ENCODE data around the gene PTK6.

PTK6 gene

GRCh38 chr20:63557481-63557891, 20.3 kb upstream of the PTK6 start:
- Histone ChIP-seq H3K9ac (ENCODE audit: low read length) (no peak overlapping the region), H3K4me1 (ENCODE audit: low read length) (no peaks in the 10 kb centered on the region), H3K4me2 (ENCODE audit: low read depth, low read length) (no peak overlapping the region), H3K79me2 (ENCODE audit: low read length) (no peaks in the 10 kb centered on the region), H3K9me2 (replicated peaks; ENCODE audit: insufficient read depth, low read length) (no peaks in the 10 kb centered on the region), H4K20me1 (ENCODE audit: insufficient read depth, low read length) (no peaks in the 10 kb centered on the region), H3K9me3 (replicated peaks; ENCODE audit: insufficient read depth, low read length) (no peaks in the 10 kb centered on the region), H3K4me3 (ENCODE audit: low read length) (no peak overlapping the region), H3F3A (ENCODE audit: insufficient read depth, low read length) (no peaks in the 10 kb centered on the region), H3K36me3 (replicated peaks; ENCODE audit: insufficient read depth, low read length) (no peaks in the 10 kb centered on the region), H3K27ac (ENCODE audit: low read length) (no peak overlapping the region), H3K27me3 (replicated peaks; ENCODE audit: insufficient read depth, low read length) (peaks cover 39% of the 10 kb centered on the region), H2AFZ (ENCODE audit: low read length) (no peak overlapping the region)
- no peak for TF ChIP-seq EZH2 (optimal IDR thresholded peaks at IDR 0.05; ENCODE audit: low read depth, low read length)
- TF ChIP-seq, protein P1, sequence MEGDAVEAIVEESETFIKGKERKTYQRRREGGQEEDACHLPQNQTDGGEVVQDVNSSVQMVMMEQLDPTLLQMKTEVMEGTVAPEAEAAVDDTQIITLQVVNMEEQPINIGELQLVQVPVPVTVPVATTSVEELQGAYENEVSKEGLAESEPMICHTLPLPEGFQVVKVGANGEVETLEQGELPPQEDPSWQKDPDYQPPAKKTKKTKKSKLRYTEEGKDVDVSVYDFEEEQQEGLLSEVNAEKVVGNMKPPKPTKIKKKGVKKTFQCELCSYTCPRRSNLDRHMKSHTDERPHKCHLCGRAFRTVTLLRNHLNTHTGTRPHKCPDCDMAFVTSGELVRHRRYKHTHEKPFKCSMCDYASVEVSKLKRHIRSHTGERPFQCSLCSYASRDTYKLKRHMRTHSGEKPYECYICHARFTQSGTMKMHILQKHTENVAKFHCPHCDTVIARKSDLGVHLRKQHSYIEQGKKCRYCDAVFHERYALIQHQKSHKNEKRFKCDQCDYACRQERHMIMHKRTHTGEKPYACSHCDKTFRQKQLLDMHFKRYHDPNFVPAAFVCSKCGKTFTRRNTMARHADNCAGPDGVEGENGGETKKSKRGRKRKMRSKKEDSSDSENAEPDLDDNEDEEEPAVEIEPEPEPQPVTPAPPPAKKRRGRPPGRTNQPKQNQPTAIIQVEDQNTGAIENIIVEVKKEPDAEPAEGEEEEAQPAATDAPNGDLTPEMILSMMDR (IDR thresholded peaks at IDR 0.05; ENCODE audit: low read length): no peak
- no peak for DNase-seq

DNA sequence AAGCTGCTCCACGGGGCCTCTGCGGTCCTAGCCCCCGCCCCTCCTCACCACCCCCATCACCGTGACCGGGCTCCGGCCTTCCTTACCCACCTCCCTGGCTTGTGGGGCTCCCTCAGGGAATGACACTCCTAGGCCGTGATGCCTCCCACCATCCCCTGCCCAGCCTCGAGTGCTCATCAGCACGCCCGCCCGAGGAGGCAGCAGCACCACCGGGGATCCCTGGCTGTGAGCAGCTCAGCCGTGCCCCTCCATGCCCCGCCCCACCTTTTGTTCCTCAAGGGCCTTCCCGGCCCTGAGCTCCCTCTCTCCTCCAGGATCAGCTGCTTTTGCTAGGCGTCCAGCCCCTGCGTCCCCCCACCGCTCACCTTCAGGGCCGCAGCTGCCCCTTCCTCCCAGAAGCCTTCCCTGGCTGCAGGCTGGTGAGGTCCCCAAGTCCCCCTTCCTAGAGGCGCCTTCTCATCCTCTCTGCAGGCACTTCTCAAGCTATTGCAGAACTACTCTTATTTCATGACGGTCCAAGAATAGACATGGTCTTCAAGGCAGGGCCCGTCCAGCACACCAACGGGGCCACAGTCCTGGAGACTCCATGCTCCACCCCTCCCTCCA, 19.8 kb upstream of the PTK6 start:
- H2AFZ ChIP-seq (ENCODE audit: low read length): no peak overlapping the region
- no peak for TF ChIP-seq EZH2phosphoT487 (IDR thresholded peaks at IDR 0.05; ENCODE audit: low read length)
- TF ChIP-seq EZH2 (optimal IDR thresholded peaks at IDR 0.05; ENCODE audit: low read depth, low read length): no peak
- TF ChIP-seq, protein P1 (IDR thresholded peaks at IDR 0.05; ENCODE audit: low read length): no peak
- H3K9ac ChIP-seq (ENCODE audit: low read length): no peak overlapping the region
- H3K27ac ChIP-seq (ENCODE audit: low read length): no peak overlapping the region
- H3K79me2 ChIP-seq (ENCODE audit: low read length): no peaks in the 10 kb centered on the region
- no peaks in the 10 kb centered on the region for H3F3A ChIP-seq (ENCODE audit: insufficient read depth, low read length)
- no peaks in the 10 kb centered on the region for H3K9me2 ChIP-seq (replicated peaks; ENCODE audit: insufficient read depth, low read length)
- no peak for DNase-seq
- H3K4me1 ChIP-seq (ENCODE audit: low read length): no peaks in the 10 kb centered on the region
- no peaks in the 10 kb centered on the region for H3K9me3 ChIP-seq (replicated peaks; ENCODE audit: insufficient read depth, low read length)
- H4K20me1 ChIP-seq (ENCODE audit: insufficient read depth, low read length): no peaks in the 10 kb centered on the region
- no peak overlapping the region for H3K4me2 ChIP-seq (ENCODE audit: low read depth, low read length)
- no peaks in the 10 kb centered on the region for H3K36me3 ChIP-seq (replicated peaks; ENCODE audit: insufficient read depth, low read length)
- no peak overlapping the region for H3K4me3 ChIP-seq (ENCODE audit: low read length)
- peaks cover 44% of the 10 kb centered on the region for H3K27me3 ChIP-seq (replicated peaks; ENCODE audit: insufficient read depth, low read length)

- Histone ChIP-seq H3K79me2 (ENCODE audit: low read length) (no peaks in the 10 kb centered on the region), H4K20me1 (ENCODE audit: insufficient read depth, low read length) (no peaks in the 10 kb centered on the region), H3K4me3 (ENCODE audit: low read length) (no peak overlapping the region), H3K36me3 (replicated peaks; ENCODE audit: insufficient read depth, low read length) (no peaks in the 10 kb centered on the region), H2AFZ (ENCODE audit: low read length) (no peak overlapping the region), H3K9me2 (replicated peaks; ENCODE audit: insufficient read depth, low read length) (no peaks in the 10 kb centered on the region), H3K9ac (ENCODE audit: low read length) (no peak overlapping the region), H3K9me3 (replicated peaks; ENCODE audit: insufficient read depth, low read length) (no peaks in the 10 kb centered on the region), H3K27ac (ENCODE audit: low read length) (no peak overlapping the region), H3K27me3 (replicated peaks; ENCODE audit: insufficient read depth, low read length) (peaks cover 55% of the 10 kb centered on the region), H3F3A (ENCODE audit: insufficient read depth, low read length) (no peaks in the 10 kb centered on the region), H3K4me1 (ENCODE audit: low read length) (no peaks in the 10 kb centered on the region), H3K4me2 (ENCODE audit: low read depth, low read length) (no peak overlapping the region)
- no peak for TF ChIP-seq EZH2phosphoT487 (IDR thresholded peaks at IDR 0.05; ENCODE audit: low read length)
- no peak for TF ChIP-seq EZH2 (optimal IDR thresholded peaks at IDR 0.05; ENCODE audit: low read depth, low read length)
- TF ChIP-seq, protein P1 (IDR thresholded peaks at IDR 0.05; ENCODE audit: low read length): no peak
- no peak for DNase-seq
Observed at GRCh38 chr20:63555661-63556381, 18.6 kb upstream of the PTK6 start.

Measured in MM.1S (cell line).